ENCODE data around the gene CNOT1. TPM values are rescaled to one million over a fixed set of nuclear protein-coding genes. Genes with fewer than 3 reads are reported as not detected.

Gene CNOT1
- total RNA-seq, 1 experiment from 2014 or later, result 299 TPM

GRCh38 chr16:58551496-58551895 lies 78.1 kb downstream of the CNOT1 start:
- BruUV-seq (replicated peaks), result no TSS peak
- peaks cover 67% of the 10 kb centered on the region for H3K36me3 Mint-ChIP-seq (ENCODE audit: insufficient read depth, unreplicated experiment)

GRCh38 chr16:58548378-58548777 lies 81.2 kb downstream of the CNOT1 start:
- no peak for TF ChIP-seq CTCF (IDR thresholded peaks at IDR 0.05; ENCODE audit: unreplicated experiment)
- BruUV-seq (replicated peaks), result no TSS peak
- no peaks in the 10 kb centered on the region for H3K4me1 Mint-ChIP-seq (ENCODE audit: low read depth, unreplicated experiment)
- CTCF ChIA-PET, result interaction anchor here (0.7 kb wide), 1 partner anchor 49 kb away, joined by 4 read pairs; no protein-coding TSS in a partner anchor
- intact Hi-C loops (cut with micrococcal nuclease; ENCODE audit: unreplicated experiment), result loop anchor here (5.0 kb wide), 1 partner anchor 39 kb away; no protein-coding TSS in a partner anchor
- H3K4me3 Mint-ChIP-seq (ENCODE audit: low read depth, unreplicated experiment), result no peak overlapping the region
- peaks cover 60% of the 10 kb centered on the region for H3K36me3 Mint-ChIP-seq (ENCODE audit: insufficient read depth, unreplicated experiment)
- DNase-seq, result no peak
- H3K27ac Mint-ChIP-seq (ENCODE audit: unreplicated experiment), result no peak overlapping the region
- H3K27me3 Mint-ChIP-seq (ENCODE audit: unreplicated experiment), result no peaks in the 10 kb centered on the region
- no peaks in the 10 kb centered on the region for H3K9me3 Mint-ChIP-seq (ENCODE audit: low read depth, unreplicated experiment)

More at GRCh38 chr16:58551496-58551895, 78.1 kb downstream of the CNOT1 start:
- no peak overlapping the region for H3K4me3 Mint-ChIP-seq (ENCODE audit: low read depth, unreplicated experiment)
- no peak for DNase-seq
- CTCF ChIA-PET, result interaction anchor here (0.9 kb wide), 1 partner anchor 10 kb away, joined by 3 read pairs; no protein-coding TSS in a partner anchor
- no peaks in the 10 kb centered on the region for H3K27me3 Mint-ChIP-seq (ENCODE audit: unreplicated experiment)
- H3K4me1 Mint-ChIP-seq (ENCODE audit: low read depth, unreplicated experiment), result no peaks in the 10 kb centered on the region
- H3K27ac Mint-ChIP-seq (ENCODE audit: unreplicated experiment), result no peak overlapping the region
- intact Hi-C loops (cut with micrococcal nuclease; ENCODE audit: unreplicated experiment), result no loop called here
- no peaks in the 10 kb centered on the region for H3K9me3 Mint-ChIP-seq (ENCODE audit: low read depth, unreplicated experiment)
- TF ChIP-seq CTCF (IDR thresholded peaks at IDR 0.05; ENCODE audit: unreplicated experiment), result no peak

GRCh38 chr16:58543685-58544084 lies 85.9 kb downstream of the CNOT1 start:
- H3K4me3 Mint-ChIP-seq (ENCODE audit: low read depth, unreplicated experiment), result no peak overlapping the region
- no peaks in the 10 kb centered on the region for H3K27me3 Mint-ChIP-seq (ENCODE audit: unreplicated experiment)
- peaks cover 72% of the 10 kb centered on the region for H3K36me3 Mint-ChIP-seq (ENCODE audit: insufficient read depth, unreplicated experiment)
- intact Hi-C loops (cut with micrococcal nuclease; ENCODE audit: unreplicated experiment), result no loop called here
- TF ChIP-seq CTCF (IDR thresholded peaks at IDR 0.05; ENCODE audit: unreplicated experiment), result no peak
- H3K9me3 Mint-ChIP-seq (ENCODE audit: low read depth, unreplicated experiment), result no peaks in the 10 kb centered on the region
- DNase-seq, result no peak
- no peak overlapping the region for H3K27ac Mint-ChIP-seq (ENCODE audit: unreplicated experiment)
- no peaks in the 10 kb centered on the region for H3K4me1 Mint-ChIP-seq (ENCODE audit: low read depth, unreplicated experiment)
- BruUV-seq (replicated peaks), result no TSS peak
- CTCF ChIA-PET, result no interaction called here

GRCh38 chr16:58542291-58542690 lies 87.3 kb downstream of the CNOT1 start:
- no peaks in the 10 kb centered on the region for H3K27me3 Mint-ChIP-seq (ENCODE audit: unreplicated experiment)
- H3K27ac Mint-ChIP-seq (ENCODE audit: unreplicated experiment), result no peak overlapping the region
- no peaks in the 10 kb centered on the region for H3K4me1 Mint-ChIP-seq (ENCODE audit: low read depth, unreplicated experiment)
- no peak for DNase-seq
- intact Hi-C loops (cut with micrococcal nuclease; ENCODE audit: unreplicated experiment), result no loop called here
- no peak overlapping the region for H3K4me3 Mint-ChIP-seq (ENCODE audit: low read depth, unreplicated experiment)
- H3K9me3 Mint-ChIP-seq (ENCODE audit: low read depth, unreplicated experiment), result no peaks in the 10 kb centered on the region
- no TSS peak for BruUV-seq (replicated peaks)
- CTCF ChIA-PET, result interaction anchor here (0.6 kb wide), 1 partner anchor 150 kb away, joined by 3 read pairs; the partner anchor contains the start of gene GINS3
- TF ChIP-seq CTCF (IDR thresholded peaks at IDR 0.05; ENCODE audit: unreplicated experiment), result no peak
- H3K36me3 Mint-ChIP-seq (ENCODE audit: insufficient read depth, unreplicated experiment), result peaks cover 86% of the 10 kb centered on the region

Data from Calu3 (cell line).